ENCODE measurements around the gene MSMP. TPM values are rescaled to one million over a fixed set of nuclear protein-coding genes. Genes with fewer than 3 reads are reported as not detected.

MSMP gene
- total and polyA plus RNA-seq, 9 of the 15 experiments (the other 6 are each of a cell fraction or from before 2014, with no cell fraction given) = 0.60 TPM; not detected in 8

DNA sequence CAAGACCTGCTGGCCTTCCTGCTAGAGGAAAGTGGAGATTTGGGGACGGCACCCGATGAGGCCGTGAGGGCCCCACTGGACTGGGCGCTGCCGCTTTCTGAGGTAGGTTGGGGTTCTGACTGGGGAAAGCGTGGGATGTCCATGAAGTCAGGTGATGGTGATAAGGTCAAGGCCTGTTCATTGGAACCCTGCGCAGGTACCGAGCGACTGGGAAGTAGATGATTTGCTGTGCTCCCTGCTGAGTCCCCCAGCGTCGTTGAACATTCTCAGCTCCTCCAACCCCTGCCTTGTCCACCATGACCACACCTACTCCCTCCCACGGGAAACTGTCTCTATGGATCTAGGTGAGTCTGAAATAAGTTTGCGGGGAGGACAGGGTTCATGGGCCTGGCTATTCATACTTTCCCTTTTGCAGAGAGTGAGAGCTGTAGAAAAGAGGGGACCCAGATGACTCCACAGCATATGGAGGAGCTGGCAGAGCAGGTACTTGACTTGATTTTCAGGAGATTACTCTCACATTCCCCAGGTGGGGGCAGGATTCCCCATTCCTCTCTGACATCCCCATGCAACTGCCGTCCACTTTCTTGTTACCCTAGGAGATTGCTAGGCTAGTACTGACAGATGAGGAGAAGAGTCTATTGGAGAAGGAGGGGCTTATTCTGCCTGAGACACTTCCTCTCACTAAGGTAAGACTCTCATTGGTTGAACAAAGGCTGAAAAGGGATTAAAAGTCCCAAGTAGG lies 21.1 kb downstream of the MSMP start (continued):
- no peak for TF ChIP-seq CBFB (CRISPR knock-in tag; IDR thresholded peaks at IDR 0.05)
- TF ChIP-seq, protein P1, sequence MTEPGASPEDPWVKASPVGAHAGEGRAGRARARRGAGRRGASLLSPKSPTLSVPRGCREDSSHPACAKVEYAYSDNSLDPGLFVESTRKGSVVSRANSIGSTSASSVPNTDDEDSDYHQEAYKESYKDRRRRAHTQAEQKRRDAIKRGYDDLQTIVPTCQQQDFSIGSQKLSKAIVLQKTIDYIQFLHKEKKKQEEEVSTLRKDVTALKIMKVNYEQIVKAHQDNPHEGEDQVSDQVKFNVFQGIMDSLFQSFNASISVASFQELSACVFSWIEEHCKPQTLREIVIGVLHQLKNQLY (CRISPR knock-in tag; conservative IDR thresholded peaks at IDR 0.05) = no peak
- TF ChIP-seq BHLHE40 (IDR thresholded peaks at IDR 0.05; ENCODE audit: low read length) = no peak
- TF ChIP-seq, protein P2, sequence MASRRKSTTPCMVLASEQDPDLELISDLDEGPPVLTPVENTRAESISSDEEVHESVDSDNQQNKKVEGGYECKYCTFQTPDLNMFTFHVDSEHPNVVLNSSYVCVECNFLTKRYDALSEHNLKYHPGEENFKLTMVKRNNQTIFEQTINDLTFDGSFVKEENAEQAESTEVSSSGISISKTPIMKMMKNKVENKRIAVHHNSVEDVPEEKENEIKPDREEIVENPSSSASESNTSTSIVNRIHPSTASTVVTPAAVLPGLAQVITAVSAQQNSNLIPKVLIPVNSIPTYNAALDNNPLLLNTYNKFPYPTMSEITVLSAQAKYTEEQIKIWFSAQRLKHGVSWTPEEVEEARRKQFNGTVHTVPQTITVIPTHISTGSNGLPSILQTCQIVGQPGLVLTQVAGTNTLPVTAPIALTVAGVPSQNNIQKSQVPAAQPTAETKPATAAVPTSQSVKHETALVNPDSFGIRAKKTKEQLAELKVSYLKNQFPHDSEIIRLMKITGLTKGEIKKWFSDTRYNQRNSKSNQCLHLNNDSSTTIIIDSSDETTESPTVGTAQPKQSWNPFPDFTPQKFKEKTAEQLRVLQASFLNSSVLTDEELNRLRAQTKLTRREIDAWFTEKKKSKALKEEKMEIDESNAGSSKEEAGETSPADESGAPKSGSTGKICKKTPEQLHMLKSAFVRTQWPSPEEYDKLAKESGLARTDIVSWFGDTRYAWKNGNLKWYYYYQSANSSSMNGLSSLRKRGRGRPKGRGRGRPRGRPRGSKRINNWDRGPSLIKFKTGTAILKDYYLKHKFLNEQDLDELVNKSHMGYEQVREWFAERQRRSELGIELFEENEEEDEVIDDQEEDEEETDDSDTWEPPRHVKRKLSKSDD (conservative IDR thresholded peaks at IDR 0.05; ENCODE audit: low read length) = no peak
- TF ChIP-seq, protein P3, sequence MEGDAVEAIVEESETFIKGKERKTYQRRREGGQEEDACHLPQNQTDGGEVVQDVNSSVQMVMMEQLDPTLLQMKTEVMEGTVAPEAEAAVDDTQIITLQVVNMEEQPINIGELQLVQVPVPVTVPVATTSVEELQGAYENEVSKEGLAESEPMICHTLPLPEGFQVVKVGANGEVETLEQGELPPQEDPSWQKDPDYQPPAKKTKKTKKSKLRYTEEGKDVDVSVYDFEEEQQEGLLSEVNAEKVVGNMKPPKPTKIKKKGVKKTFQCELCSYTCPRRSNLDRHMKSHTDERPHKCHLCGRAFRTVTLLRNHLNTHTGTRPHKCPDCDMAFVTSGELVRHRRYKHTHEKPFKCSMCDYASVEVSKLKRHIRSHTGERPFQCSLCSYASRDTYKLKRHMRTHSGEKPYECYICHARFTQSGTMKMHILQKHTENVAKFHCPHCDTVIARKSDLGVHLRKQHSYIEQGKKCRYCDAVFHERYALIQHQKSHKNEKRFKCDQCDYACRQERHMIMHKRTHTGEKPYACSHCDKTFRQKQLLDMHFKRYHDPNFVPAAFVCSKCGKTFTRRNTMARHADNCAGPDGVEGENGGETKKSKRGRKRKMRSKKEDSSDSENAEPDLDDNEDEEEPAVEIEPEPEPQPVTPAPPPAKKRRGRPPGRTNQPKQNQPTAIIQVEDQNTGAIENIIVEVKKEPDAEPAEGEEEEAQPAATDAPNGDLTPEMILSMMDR (IDR thresholded peaks at IDR 0.05 in 2 of 3, conservative IDR thresholded peaks at IDR 0.05 in 1 of 3; ENCODE audit: insufficient read depth in 2 of 3, low read depth in 1 of 3, low read length in 3 of 3) = peak in 1 of 3 experiments; percentile 21; a peak in 1 of 6 replicates
- no peak for TF ChIP-seq ZNF586 (CRISPR knock-in tag; conservative IDR thresholded peaks at IDR 0.05)
- TF ChIP-seq C11orf30 (IDR thresholded peaks at IDR 0.05; ENCODE audit: low read depth) = no peak
- TF ChIP-seq, protein P4, sequence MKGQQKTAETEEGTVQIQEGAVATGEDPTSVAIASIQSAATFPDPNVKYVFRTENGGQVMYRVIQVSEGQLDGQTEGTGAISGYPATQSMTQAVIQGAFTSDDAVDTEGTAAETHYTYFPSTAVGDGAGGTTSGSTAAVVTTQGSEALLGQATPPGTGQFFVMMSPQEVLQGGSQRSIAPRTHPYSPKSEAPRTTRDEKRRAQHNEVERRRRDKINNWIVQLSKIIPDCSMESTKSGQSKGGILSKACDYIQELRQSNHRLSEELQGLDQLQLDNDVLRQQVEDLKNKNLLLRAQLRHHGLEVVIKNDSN (CRISPR knock-in tag; IDR thresholded peaks at IDR 0.05) = peak; percentile 4; the same call in 1 of the 2 replicates
- no peak for TF ChIP-seq KLF1 (tag; IDR thresholded peaks at IDR 0.05)
- no peak for TF ChIP-seq TCFL5 (CRISPR knock-in tag; conservative IDR thresholded peaks at IDR 0.05)
- TF ChIP-seq NFRKB (IDR thresholded peaks at IDR 0.05; ENCODE audit: low read depth) = no peak
- no peak for TF ChIP-seq ZNF57 (CRISPR knock-in tag; IDR thresholded peaks at IDR 0.05)
- 0 out of 2 replicates have a peak, but pooled peaks have one; percentile 11 for TF ChIP-seq POLR2AphosphoS2 (IDR thresholded peaks at IDR 0.05; ENCODE audit: low read length)
- TF ChIP-seq ZNF217 (CRISPR knock-in tag; IDR thresholded peaks at IDR 0.05) = no peak
- no peak for TF ChIP-seq ZNF589 (CRISPR knock-in tag; IDR thresholded peaks at IDR 0.05; ENCODE audit: low read depth)
- no peak for TF ChIP-seq RUNX1 (IDR thresholded peaks at IDR 0.05; ENCODE audit: low read depth)
- TF ChIP-seq, protein P5, sequence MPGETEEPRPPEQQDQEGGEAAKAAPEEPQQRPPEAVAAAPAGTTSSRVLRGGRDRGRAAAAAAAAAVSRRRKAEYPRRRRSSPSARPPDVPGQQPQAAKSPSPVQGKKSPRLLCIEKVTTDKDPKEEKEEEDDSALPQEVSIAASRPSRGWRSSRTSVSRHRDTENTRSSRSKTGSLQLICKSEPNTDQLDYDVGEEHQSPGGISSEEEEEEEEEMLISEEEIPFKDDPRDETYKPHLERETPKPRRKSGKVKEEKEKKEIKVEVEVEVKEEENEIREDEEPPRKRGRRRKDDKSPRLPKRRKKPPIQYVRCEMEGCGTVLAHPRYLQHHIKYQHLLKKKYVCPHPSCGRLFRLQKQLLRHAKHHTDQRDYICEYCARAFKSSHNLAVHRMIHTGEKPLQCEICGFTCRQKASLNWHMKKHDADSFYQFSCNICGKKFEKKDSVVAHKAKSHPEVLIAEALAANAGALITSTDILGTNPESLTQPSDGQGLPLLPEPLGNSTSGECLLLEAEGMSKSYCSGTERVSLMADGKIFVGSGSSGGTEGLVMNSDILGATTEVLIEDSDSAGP (CRISPR knock-in tag; IDR thresholded peaks at IDR 0.05) = no peak
- TF ChIP-seq, protein P6, sequence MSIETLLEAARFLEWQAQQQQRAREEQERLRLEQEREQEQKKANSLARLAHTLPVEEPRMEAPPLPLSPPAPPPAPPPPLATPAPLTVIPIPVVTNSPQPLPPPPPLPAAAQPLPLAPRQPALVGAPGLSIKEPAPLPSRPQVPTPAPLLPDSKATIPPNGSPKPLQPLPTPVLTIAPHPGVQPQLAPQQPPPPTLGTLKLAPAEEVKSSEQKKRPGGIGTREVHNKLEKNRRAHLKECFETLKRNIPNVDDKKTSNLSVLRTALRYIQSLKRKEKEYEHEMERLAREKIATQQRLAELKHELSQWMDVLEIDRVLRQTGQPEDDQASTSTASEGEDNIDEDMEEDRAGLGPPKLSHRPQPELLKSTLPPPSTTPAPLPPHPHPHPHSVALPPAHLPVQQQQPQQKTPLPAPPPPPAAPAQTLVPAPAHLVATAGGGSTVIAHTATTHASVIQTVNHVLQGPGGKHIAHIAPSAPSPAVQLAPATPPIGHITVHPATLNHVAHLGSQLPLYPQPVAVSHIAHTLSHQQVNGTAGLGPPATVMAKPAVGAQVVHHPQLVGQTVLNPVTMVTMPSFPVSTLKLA (conservative IDR thresholded peaks at IDR 0.05) = peak in 1 of 2 experiments; percentile 4; a peak in 1 of 4 replicates

Data from K562 (cell line).